ENCODE results near the gene AMZ1.
"Not testable (repeated sequence)": the region's sequence is repeated elsewhere in the genome, so short reads cannot be mapped to it uniquely, and the experiment has no call there.

Gene AMZ1

DNA sequence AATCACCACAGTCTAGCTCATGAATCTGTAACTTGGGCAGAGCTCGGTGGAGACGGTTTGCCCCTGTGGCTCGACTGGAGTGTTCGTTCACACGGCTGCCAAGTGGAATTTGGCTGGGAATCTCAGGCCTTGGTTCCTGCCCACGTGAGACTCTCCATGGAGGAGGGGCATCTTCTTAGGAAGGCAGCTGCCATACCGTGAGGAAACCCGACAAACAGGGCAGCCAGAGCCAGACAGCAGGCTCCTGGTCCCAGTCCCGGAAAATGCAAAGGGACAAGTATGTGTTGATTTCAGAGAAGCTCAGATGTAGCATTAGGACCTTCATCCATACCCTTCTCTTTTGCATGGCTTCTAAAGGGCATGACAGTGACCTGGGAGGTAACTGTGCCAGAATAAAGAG, 26.6 kb downstream of the AMZ1 start:
- no peak for DNase-seq

GRCh38 chr7:2715341-2716231, 27.6 kb downstream of the AMZ1 start:
- peak; percentile 79 for DNase-seq

GRCh38 chr7:2716488-2716887, 28.5 kb downstream of the AMZ1 start:
- DNase-seq, result no peak

- DNase-seq, result no peak
Measured at GRCh38 chr7:2716906-2717292, 28.9 kb downstream of the AMZ1 start.

GRCh38 chr7:2717293-2718261, 29.6 kb downstream of the AMZ1 start:
- DNase-seq, result no peak

- DNase-seq, result no peak
Measured at GRCh38 chr7:2718296-2718965, 30.4 kb downstream of the AMZ1 start.

DNA sequence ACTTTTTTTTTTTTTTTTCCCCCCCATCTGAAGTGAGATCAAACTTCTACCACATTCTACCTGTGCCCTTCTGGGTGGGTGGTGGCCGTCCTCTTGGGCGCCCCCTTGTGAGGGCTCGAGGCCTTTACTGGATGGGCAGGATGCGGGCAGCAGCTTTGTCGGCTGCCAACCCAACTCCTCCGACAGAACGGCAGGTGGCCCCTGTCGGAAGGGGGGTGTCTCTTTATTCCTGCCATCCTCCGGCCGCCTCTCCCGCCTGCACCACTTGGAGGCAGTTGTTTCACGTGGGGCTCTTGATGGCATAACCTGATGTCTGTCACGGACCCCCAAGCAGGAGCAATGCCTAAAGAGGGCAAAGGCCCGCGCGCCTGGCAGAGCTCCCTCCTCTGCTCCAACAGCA, 31.0 kb downstream of the AMZ1 start:
- DNase-seq, result peak; percentile 86

DNA sequence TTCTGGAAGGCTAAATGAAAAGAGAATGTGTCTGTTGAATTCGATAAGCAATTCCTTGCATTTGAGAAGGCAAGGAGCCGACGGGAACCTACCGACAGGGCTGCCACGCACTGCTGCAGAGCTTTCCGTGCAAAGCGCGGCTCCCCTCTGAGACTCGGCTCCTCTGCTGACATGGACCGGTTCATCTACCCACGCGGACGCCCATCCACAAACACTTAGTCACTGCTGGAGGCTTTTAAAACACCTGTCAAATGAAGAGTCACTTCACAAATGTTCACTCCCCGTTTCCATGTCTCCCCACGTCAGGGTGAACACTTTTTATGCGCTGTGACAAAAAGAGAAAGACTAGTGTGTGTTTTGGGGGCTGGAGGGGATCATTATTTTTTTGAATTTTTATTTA, 32.0 kb downstream of the AMZ1 start:
- peak; percentile 73 for DNase-seq

- DNase-seq, result no peak
Measured at GRCh38 chr7:2721842-2722241, 33.8 kb downstream of the AMZ1 start.

GRCh38 chr7:2722591-2722990, 34.6 kb downstream of the AMZ1 start:
- DNase-seq, result peak; percentile 28

DNA sequence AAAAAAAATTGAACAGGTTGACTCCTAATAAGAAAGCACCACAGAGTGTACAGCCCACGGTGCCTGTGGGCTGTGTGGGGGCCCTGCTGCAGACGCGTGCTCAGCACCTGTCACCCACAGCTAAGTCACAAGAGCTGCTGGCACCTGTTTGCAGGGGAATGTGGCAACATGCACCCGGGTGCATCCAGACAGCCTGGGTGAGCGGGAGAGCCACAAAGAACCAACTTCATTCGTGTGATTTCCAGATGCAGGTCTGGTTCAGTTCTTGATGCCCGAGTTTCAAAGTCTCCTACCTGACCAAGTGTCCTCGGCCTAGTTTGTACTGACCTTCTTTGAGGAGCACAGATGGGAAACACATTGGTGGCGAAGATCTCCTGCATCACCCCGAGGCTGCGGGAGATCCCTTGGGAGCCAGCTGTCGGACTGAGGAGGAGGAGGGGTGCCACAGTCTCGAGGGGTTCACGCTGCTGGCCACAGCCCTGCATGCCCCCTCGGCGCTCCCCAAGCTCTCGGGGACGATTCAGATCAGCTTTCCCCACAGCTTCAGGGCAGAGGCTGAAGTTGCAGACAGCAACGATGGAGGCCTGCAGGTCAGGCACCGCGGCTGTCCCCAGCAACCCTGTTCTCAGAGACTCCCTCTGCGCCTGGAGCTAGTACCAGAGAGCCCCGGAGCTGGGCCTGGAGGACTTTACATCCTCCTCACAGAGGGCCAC, 35.3 kb downstream of the AMZ1 start:
- DNase-seq, result peak; percentile 49

GRCh38 chr7:2724036-2724435, 36.0 kb downstream of the AMZ1 start:
- DNase-seq, result peak; percentile 38

GRCh38 chr7:2724453-2725177, 36.6 kb downstream of the AMZ1 start:
- DNase-seq, result peak; percentile 55

- DNase-seq, result peak; percentile 50
Measured at GRCh38 chr7:2725178-2726105, 37.4 kb downstream of the AMZ1 start.

- peak; percentile 50 for DNase-seq
Measured at GRCh38 chr7:2726316-2727018, 38.5 kb downstream of the AMZ1 start.

GRCh38 chr7:2727206-2727605, 39.2 kb downstream of the AMZ1 start:
- DNase-seq, result not testable (repeated sequence)

- no peak for DNase-seq
Measured at GRCh38 chr7:2728316-2729030, 40.5 kb downstream of the AMZ1 start.

- peak; percentile 33 for DNase-seq
Measured at GRCh38 chr7:2729031-2729892, 41.3 kb downstream of the AMZ1 start.
